ENCODE results near the gene CHST3. TPM values are rescaled to one million over a fixed set of nuclear protein-coding genes. Genes with fewer than 3 reads are reported as not detected.
A peak's percentile ranks its signal among the peaks of the same experiment; 100 is the strongest.
"Not testable (repeated sequence)": the region's sequence is repeated elsewhere in the genome, so short reads cannot be mapped to it uniquely, and the experiment has no call there.

CHST3 gene
- total RNA-seq, 2 experiments from 2014 or later: 0.84 to 0.87 TPM

DNA sequence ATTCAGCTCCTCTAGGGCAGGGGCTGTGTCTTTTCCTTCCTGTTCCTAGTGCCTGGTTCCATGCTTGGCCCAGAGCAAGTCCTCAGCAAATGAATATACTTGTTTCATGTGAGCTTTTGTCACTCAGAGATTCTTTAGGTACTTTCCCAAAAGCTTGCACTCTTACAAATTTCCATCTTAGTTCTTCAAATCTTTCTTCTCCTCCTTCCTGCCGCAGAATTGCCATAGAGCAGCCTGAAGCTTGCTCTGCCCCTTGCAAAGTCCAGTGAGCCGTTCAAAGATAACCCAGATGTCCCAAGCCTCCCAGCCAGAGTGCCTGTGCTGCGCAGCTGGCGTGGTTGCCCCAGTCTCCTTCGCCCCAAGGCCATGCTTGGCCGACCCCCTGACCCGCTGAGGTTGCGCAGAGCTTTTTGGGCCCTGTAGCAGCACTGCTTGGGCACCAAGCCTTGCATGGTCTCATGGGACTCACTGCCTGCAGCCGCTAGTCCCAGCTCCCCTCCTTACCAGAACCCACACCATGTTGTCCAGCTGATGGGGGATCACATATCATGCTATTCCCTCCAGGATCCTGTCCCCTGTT lies 20.7 kb downstream of the CHST3 start:
- H3K4me1 Mint-ChIP-seq: peaks cover 19% of the 10 kb centered on the region
- H3K4me3 Mint-ChIP-seq: no peak overlapping the region
- H3K36me3 Mint-ChIP-seq: no peaks in the 10 kb centered on the region
- H3K9me3 Mint-ChIP-seq: peaks cover 2% of the 10 kb centered on the region
- DNase-seq: no peak
- H3K27me3 Mint-ChIP-seq: no peaks in the 10 kb centered on the region
- H3K27ac Mint-ChIP-seq: peak overlapping the region; percentile 18

DNA sequence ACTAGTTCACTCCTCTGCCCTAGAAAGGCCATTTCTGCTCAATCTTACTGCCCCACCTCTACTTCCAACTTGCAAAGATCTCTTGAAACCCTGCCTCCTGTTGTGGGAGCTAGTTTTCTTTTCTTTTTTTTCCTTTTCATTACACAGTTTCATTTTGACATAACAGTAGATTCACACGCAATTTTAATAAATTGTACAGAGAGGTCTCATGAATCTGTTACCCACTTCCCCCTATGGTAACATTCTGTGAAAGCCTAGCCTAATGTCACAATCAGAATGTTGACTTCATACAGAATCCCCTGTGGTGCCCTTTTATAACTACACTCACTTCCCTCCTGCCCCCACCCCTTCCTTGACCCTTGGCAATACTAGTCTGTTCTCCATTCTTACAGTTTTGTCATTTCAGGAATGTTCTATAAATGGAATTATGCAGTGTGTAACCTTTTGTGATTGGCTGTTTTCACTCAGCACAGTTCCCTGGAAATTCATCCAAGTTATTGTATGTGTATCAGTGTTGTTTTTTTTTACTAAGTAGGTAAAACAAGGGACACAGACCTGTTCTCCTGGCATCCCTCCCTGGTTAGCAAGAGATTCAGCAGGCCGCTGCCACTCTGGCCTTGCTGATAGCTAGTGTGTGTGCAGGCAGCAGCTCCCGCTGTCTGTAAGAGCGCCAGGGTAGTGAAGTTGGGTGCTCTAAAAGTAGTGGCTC lies 21.5 kb downstream of the CHST3 start:
- H3K4me1 Mint-ChIP-seq: peaks cover 19% of the 10 kb centered on the region
- peaks cover 2% of the 10 kb centered on the region for H3K9me3 Mint-ChIP-seq
- H3K27ac Mint-ChIP-seq: peak overlapping the region; percentile 18
- no peak for DNase-seq
- H3K27me3 Mint-ChIP-seq: no peaks in the 10 kb centered on the region
- H3K4me3 Mint-ChIP-seq: no peak overlapping the region
- H3K36me3 Mint-ChIP-seq: no peaks in the 10 kb centered on the region

GRCh38 chr10:71988895-71989294 lies 24.7 kb downstream of the CHST3 start:
- DNase-seq, H3K9me3 Mint-ChIP-seq, H3K4me3 Mint-ChIP-seq, H3K36me3 Mint-ChIP-seq, H3K27me3 Mint-ChIP-seq, H3K27ac Mint-ChIP-seq: not testable (repeated sequence)
- H3K4me1 Mint-ChIP-seq: peaks cover 19% of the 10 kb centered on the region

- Mint-ChIP-seq H3K9me3 (peaks cover 2% of the 10 kb centered on the region), H3K4me1 (peaks cover 13% of the 10 kb centered on the region), H3K27ac (no peak overlapping the region), H3K4me3 (no peak overlapping the region), H3K27me3 (no peaks in the 10 kb centered on the region), H3K36me3 (no peaks in the 10 kb centered on the region)
- no peak for DNase-seq
Measured at GRCh38 chr10:71989661-71990454, 25.7 kb downstream of the CHST3 start.

DNA sequence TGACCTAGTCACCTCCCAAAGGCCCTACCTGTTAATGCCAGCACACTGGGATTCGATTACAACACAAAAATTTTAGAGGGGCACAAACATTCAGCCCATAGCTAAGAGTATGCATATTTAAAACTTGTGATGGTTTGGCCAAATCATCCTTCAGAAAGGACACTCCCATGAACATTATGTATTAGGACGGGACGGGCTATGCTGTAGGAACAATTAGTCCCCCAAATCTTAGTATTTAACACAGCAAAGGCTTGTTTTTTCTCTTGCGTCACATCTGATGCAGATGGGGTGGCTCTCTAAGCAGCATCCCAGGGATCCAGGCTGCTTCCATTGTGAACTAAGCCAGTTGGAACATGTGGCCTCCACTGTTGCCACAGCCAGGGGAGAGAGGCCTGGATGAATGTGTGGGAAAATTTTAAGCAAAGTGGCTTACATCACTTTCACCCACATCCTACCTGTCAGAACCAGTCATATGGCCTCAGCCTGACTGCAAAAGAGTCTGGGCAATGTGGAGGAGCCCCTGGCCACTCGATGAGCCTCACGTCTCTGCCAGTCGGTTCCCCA lies 26.6 kb downstream of the CHST3 start:
- peaks cover 2% of the 10 kb centered on the region for H3K9me3 Mint-ChIP-seq
- no peaks in the 10 kb centered on the region for H3K36me3 Mint-ChIP-seq
- no peaks in the 10 kb centered on the region for H3K27me3 Mint-ChIP-seq
- H3K4me1 Mint-ChIP-seq: peaks cover 4% of the 10 kb centered on the region
- no peak overlapping the region for H3K4me3 Mint-ChIP-seq
- DNase-seq: no peak
- no peak overlapping the region for H3K27ac Mint-ChIP-seq

DNA sequence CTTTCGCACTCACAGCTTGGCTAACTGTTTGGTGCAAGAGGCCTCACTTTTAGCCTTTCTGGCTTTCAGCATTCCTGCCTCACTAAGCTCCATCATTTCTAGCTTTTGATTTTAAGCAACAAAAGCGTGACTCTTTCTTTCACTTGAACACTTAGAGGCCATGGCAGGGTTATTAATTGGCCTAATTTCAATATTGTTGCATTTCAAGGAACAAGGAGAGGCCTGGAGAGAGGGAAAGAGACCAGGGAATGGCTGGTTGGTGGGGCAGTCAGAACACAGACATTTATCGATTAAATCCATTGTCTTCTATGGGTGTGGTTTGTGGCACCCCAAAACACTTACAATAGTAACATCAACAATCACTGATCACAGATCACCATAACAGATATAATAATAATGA lies 31.3 kb downstream of the CHST3 start:
- H3K36me3 Mint-ChIP-seq: no peaks in the 10 kb centered on the region
- DNase-seq: no peak

GRCh38 chr10:71995887-71996575 lies 31.8 kb downstream of the CHST3 start:
- Mint-ChIP-seq H3K4me3 (no peak overlapping the region), H3K9me3 (no peaks in the 10 kb centered on the region), H3K36me3 (no peaks in the 10 kb centered on the region), H3K27me3 (no peaks in the 10 kb centered on the region), H3K4me1 (no peaks in the 10 kb centered on the region), H3K27ac (no peak overlapping the region)
- DNase-seq: no peak

More for the DNA sequence above, 31.3 kb downstream of the CHST3 start:
- Mint-ChIP-seq H3K9me3 (no peaks in the 10 kb centered on the region), H3K4me3 (no peak overlapping the region), H3K27ac (no peak overlapping the region), H3K27me3 (no peaks in the 10 kb centered on the region), H3K4me1 (no peaks in the 10 kb centered on the region)

GRCh38 chr10:71996592-71997371 lies 32.6 kb downstream of the CHST3 start:
- DNase-seq: no peak
- Mint-ChIP-seq H3K4me3 (no peak overlapping the region), H3K27me3 (no peaks in the 10 kb centered on the region), H3K9me3 (no peaks in the 10 kb centered on the region), H3K36me3 (no peaks in the 10 kb centered on the region), H3K27ac (peak overlapping the region; percentile 9), H3K4me1 (no peaks in the 10 kb centered on the region)

GRCh38 chr10:71998119-71998839 lies 34.1 kb downstream of the CHST3 start:
- Mint-ChIP-seq H3K4me1 (no peaks in the 10 kb centered on the region), H3K27me3 (no peaks in the 10 kb centered on the region), H3K9me3 (no peaks in the 10 kb centered on the region), H3K27ac (no peak overlapping the region), H3K36me3 (no peaks in the 10 kb centered on the region), H3K4me3 (no peak overlapping the region)
- no peak for DNase-seq

GRCh38 chr10:71998840-71999194 lies 34.6 kb downstream of the CHST3 start:
- Mint-ChIP-seq H3K9me3 (no peaks in the 10 kb centered on the region), H3K36me3 (no peaks in the 10 kb centered on the region), H3K27me3 (no peaks in the 10 kb centered on the region), H3K27ac (no peak overlapping the region), H3K4me1 (no peaks in the 10 kb centered on the region), H3K4me3 (no peak overlapping the region)
- DNase-seq: no peak

DNA sequence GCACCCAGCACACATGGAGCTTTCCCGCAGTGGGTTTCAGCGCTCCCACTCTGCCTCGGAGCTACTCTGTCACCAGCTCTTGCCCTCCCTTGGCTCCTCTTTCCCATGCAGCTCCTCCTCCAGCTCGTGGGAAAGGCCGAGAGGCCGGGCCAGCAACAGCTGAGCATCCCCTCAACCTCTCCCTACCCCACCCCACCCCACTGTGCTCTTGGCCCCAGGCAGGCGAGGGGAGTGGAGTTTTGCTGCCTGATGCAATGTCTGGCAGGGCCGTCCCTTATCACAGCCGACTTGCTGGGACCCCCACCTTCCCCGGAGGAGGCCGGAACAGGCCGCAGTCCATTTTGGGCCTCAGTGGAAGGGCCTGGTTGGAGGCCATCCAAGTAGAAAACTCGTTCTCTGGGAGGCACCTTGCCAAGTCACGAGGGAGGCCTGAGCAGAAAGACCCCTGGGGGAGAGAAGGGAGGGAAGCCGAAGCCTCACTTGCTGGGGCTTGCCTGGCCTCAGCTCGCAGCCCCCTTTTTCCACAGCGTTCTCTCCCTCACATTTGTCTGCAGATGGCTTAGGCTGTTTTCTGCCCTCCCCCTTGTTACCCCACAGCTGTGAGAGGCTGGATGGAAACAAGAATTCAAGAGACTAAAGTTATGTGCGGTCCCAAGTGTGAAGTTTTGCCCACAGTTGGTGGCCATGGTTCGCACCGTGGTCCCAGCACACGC lies 35.3 kb downstream of the CHST3 start:
- no peaks in the 10 kb centered on the region for H3K36me3 Mint-ChIP-seq
- no peaks in the 10 kb centered on the region for H3K9me3 Mint-ChIP-seq
- H3K4me3 Mint-ChIP-seq: no peak overlapping the region
- H3K27ac Mint-ChIP-seq: no peak overlapping the region
- DNase-seq: no peak
- H3K27me3 Mint-ChIP-seq: no peaks in the 10 kb centered on the region
- no peaks in the 10 kb centered on the region for H3K4me1 Mint-ChIP-seq

GRCh38 chr10:72000073-72001032 lies 36.2 kb downstream of the CHST3 start:
- Mint-ChIP-seq H3K9me3 (no peaks in the 10 kb centered on the region), H3K27me3 (no peaks in the 10 kb centered on the region), H3K27ac (no peak overlapping the region), H3K36me3 (no peaks in the 10 kb centered on the region), H3K4me3 (no peak overlapping the region), H3K4me1 (no peaks in the 10 kb centered on the region)
- DNase-seq: no peak

DNA sequence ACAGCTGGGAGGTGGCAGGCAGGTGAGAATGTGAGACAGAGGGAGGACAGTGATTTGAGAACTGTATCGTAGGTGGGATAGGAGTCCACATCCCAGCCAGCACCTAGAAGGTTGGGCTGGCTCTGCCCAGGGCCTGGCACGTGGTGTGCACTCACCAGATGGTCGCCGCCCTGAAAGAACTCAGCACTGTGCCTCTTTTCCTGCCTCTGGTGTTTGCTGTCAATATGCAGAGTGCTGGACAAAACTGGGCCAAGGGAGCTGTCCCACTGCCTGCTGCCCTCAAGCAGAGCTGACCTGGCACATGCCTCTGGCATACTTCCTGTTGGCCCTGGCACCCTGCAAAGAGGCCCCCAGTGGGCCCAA lies 36.8 kb downstream of the CHST3 start:
- no peak overlapping the region for H3K4me3 Mint-ChIP-seq
- DNase-seq: no peak
- no peaks in the 10 kb centered on the region for H3K36me3 Mint-ChIP-seq
- H3K9me3 Mint-ChIP-seq: no peaks in the 10 kb centered on the region
- H3K27ac Mint-ChIP-seq: no peak overlapping the region
- no peaks in the 10 kb centered on the region for H3K4me1 Mint-ChIP-seq
- no peaks in the 10 kb centered on the region for H3K27me3 Mint-ChIP-seq

All from activated naive CD8-positive, alpha-beta T cell treated with anti-CD3 and anti-CD28 coated beads for 36 hours (primary cell).